T-helper 9 cell (primary cell): ENCODE measurements around the gene OTOG.

Experiments
- DNase-seq: peaks from one replicate; pipeline ENCODE4 v3.0.0-alpha.2; 2020

Gene OTOG

GRCh38 chr11:17591293-17591692 is 44.2 kb downstream of the OTOG start:
- DNase-seq: no peak

GRCh38 chr11:17593466-17594245 is 46.6 kb downstream of the OTOG start:
- no peak for DNase-seq

GRCh38 chr11:17594686-17595192 is 47.7 kb downstream of the OTOG start:
- DNase-seq: no peak

- no peak for DNase-seq
Observed at GRCh38 chr11:17595526-17596309, 48.7 kb downstream of the OTOG start.

GRCh38 chr11:17596310-17596669 is 49.2 kb downstream of the OTOG start:
- no peak for DNase-seq

GRCh38 chr11:17596711-17597110 is 49.7 kb downstream of the OTOG start:
- no peak for DNase-seq

GRCh38 chr11:17597770-17598169 is 50.7 kb downstream of the OTOG start:
- DNase-seq: no peak

GRCh38 chr11:17598700-17599459 is 51.8 kb downstream of the OTOG start:
- peak; percentile 49 for DNase-seq

GRCh38 chr11:17599460-17599925 is 52.4 kb downstream of the OTOG start:
- DNase-seq: no peak

- no peak for DNase-seq
Observed at GRCh38 chr11:17600316-17601255, 53.5 kb downstream of the OTOG start.

- DNase-seq: no peak
Observed at GRCh38 chr11:17601256-17601671, 54.2 kb downstream of the OTOG start.

GRCh38 chr11:17601676-17602075 is 54.6 kb downstream of the OTOG start:
- DNase-seq: no peak

GRCh38 chr11:17602105-17603001 is 55.3 kb downstream of the OTOG start:
- DNase-seq: no peak

GRCh38 chr11:17603056-17603825 is 56.2 kb downstream of the OTOG start:
- no peak for DNase-seq

GRCh38 chr11:17604201-17604914 is 57.3 kb downstream of the OTOG start:
- DNase-seq: no peak

- DNase-seq: no peak
Observed at GRCh38 chr11:17604915-17605233, 57.8 kb downstream of the OTOG start.

- DNase-seq: no peak
Observed at GRCh38 chr11:17605651-17606122, 58.6 kb downstream of the OTOG start.

GRCh38 chr11:17606233-17607082 is 59.4 kb downstream of the OTOG start:
- DNase-seq: no peak
